ENCODE measurements around the gene AASS.
A peak's percentile ranks its signal among the peaks of the same experiment; 100 is the strongest.
"Not testable (repeated sequence)": the region's sequence is repeated elsewhere in the genome, so short reads cannot be mapped to it uniquely, and the experiment has no call there.

AASS gene

DNA sequence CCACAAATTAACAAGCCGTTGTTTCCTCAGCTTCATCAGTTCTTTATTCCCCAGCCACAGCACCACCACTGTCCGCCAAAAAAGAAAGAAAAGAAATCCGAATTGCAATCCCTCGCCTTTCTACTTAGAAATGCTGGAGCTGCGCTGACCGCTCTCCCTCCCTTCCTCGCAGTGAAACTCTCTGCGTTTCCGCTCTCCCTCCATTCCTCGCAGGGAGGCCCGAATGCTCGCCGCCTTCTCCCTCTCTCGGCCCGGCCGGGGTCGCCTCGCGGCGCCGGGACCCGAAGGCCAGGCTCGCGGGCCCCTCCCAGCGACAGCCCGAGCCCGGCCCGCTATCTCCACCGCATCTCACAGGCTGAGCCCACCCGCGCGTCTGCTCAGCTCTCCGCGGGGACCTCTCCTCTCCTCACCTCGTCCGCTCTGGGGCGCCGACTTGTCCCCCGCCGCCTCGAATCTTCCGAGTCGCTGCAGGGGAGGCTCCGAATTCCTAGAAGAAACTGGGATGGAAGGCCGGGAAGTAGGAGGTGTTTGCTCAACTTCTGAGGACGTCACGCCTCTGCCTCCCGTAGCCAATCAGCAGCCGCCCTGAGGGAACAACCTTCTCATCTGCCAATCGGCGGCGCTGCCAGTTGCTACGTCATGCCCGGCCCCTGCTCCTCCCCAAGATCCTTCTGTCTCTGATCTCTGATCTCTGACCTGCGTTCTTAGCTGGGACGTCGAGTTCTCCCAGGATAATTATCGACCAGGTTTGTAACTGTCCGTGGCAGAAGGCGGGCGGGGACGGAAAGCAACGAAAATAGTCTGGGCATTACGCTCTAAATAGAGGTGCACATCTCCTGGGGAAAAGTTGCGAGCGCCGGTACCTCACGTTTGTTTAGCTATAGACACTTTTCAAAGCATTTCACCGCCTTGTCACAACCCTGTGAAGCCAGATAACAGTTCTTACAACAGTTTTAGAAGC, at the start of gene AASS:
AASS (minus strand) TSS at position 499 of the 961 bp plus-strand sequence. CDS start 10,523 bp downstream, outside the sequence.
- H3K4me3 ChIP-seq = peak within 1 kb of the TSS; percentile 52 to 95 (median 81)
- H3K27ac ChIP-seq = peak within 1 kb of the TSS in 20 of 21 experiments; percentile 37 to 95 (median 78)

DNA sequence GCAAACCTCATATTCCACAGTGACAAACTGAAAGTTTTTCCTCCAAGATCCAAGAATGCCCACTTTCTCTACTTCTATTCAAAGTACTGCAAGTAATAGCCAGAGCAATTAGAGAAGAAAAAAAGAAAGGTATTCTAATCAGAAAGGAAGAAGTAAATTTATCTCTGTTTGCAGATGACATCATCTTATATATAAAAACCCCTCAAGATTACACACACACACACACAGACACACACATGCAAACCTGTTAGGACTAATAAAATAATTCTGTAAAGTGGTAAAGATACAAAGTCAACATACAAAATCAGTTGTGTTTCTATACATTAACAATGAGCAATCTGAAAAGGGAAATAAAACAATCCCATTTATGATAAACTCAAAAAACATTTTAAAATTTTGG, 44.7 kb upstream of the AASS start:
- H3K27ac ChIP-seq = no peak overlapping the region
- H3K4me3 ChIP-seq = no peak overlapping the region

DNA sequence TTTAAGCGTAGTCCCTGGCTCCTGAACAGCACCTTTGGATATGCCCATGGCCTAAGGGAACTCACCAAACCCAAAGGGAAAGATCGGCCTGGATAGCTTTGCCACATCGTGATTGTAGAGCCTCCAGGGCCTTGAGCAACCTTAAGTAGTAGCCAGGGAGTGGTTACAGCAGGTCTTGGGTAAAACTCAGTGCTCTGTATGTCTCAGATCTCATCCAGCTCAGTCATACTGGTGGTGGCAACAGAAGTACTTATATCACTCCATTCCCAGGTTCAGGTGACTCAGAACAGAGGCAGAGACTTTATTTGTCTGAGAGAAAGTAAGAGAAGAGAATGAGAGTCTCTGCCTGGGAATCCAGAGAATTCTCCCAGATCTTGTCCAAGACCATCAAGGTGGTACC, 39.1 kb upstream of the AASS start:
- Histone ChIP-seq H3K27ac (no peak overlapping the region), H3K4me3 (no peak overlapping the region)

DNA sequence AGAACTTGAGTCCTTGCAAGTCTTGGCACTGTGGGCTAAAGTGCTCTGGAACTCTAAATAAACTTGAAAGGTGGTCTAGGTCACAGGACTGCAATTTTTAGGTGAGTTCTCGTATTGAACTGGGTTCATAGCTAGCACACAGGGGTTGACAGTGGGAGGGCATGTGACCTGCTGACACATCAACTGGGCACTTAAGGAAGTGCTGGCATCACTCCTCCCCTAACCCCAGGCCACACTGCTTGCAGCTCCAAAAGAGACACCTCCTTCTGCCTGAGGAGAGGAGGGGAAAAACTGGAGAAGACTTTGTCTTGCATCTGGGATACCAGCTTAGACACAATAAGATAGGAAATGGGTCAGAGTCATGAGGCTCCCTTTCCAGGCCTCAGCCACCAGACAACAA, 38.0 kb upstream of the AASS start:
- H3K27ac ChIP-seq = no peak overlapping the region
- H3K4me3 ChIP-seq = no peak overlapping the region

DNA sequence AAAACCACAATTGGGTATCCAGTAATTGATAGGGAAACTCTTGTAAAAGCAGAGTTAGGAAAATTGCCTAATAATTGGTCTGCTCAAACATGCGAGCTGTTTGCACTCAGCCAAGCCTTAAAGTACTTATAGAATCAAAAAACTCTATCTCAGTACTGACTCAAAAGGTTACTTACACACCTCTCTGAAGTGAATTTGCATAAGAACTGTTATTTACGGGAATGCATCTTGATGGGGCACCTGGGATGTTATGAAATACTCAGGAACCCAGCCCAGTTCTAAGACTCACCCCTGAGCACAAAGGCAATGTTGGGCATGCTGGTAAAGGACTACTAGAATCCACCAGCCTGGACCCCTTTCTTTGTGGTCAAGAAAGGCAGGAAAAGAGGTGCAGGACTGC, 28.1 kb upstream of the AASS start:
- not testable (repeated sequence) for H3K4me3 ChIP-seq
- peak overlapping the region in 1 of 21 experiments; percentile 6 for H3K27ac ChIP-seq

DNA sequence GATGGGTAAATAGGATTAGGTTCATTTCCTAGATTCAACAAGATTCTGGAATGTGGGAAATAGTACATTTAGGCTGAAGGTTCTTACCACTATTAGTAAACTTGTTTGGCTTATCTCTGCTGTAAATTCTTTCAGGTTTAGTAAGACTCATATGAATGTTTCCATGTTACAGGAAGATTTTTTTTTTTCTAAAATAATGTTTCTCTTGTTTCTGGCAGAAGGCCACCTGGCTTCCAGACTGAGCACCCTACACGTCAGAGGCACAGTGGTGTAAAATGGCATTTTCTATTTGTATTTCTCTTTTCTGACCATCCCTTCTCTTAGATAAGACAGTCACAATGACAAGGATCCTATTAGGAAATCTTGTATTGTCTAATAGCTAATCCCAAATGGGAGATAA, 22.7 kb upstream of the AASS start:
- Histone ChIP-seq H3K27ac (no peak overlapping the region), H3K4me3 (no peak overlapping the region)

DNA sequence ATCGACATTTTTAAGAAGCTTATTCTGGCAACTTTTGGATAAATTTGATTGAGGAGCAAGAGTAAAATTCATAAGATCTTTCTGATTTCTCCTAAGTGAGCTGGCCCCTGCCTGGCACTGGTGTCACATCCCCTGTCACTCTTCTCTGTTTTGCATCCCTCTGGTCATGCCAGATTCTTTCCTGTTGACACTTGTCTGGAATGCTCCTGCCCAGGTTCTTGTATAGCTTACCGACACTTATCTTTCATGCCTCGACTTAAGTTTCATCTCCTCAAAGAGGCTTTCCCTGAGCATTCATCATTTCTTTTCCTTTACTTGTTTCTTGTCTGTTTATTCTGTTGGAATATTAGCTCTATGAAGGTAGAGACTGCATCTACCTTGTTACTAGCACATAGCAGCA, 22.2 kb upstream of the AASS start:
- Histone ChIP-seq H3K27ac (no peak overlapping the region), H3K4me3 (no peak overlapping the region)

DNA sequence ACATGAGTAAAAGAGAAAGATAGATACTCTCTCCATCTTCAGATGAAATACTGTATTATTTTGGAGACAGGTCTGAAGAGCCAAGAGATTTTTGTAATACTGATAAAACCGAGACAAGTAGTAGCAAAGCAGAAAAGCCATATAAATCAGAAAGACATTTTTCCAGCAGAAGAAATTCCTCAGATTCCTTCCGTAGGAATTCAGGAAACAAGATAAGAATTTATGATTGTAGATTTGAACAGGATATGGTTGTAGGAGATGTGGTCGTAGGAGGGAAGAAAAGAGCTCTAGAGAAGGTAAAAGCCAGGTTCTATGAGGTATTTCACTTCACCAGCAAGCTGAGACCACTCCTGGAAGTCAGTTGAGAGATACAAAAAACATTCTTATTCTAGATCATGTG, 17.6 kb upstream of the AASS start:
- Histone ChIP-seq H3K27ac (no peak overlapping the region), H3K4me3 (no peak overlapping the region)

DNA sequence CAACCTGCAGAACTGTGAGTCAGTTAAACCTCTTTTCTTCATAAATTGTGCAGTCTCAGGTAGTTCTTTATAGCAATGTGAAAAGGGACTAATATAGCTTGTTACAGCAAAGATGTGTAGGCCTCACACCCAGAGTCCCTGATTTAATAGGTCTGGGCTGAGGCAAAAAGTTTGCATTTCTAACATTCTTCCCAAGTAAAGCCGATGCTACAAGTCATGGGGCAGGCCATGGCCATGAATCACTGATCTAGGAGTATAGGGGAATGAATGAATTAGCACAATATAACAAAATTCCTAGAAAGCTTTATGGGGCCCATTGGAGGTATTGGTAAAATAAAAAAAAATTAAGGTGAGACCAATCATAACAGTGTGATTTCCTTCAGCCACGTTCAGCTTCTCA, 11.5 kb upstream of the AASS start:
- Histone ChIP-seq H3K27ac (no peak overlapping the region), H3K4me3 (no peak overlapping the region)

DNA sequence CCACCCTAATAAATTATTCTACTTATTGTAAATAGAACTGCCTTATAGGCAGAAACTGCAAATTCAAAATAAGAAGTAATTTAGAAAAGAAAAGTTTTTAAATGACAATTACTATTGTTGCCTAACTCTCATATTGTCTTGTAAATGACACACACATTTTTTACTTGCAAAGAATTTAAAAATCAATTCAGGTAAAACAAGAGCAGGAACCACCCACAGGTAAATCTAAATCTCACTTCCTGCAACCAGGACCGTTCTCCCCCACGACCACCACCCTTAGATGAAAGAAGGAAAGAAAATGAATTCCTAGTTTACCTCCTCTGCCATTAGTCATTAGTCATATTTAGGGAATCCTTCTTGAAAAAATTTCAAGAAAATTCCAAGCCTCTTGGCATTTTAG, 4.8 kb upstream of the AASS start:
- Histone ChIP-seq H3K4me3 (no peak overlapping the region), H3K27ac (no peak overlapping the region)

DNA sequence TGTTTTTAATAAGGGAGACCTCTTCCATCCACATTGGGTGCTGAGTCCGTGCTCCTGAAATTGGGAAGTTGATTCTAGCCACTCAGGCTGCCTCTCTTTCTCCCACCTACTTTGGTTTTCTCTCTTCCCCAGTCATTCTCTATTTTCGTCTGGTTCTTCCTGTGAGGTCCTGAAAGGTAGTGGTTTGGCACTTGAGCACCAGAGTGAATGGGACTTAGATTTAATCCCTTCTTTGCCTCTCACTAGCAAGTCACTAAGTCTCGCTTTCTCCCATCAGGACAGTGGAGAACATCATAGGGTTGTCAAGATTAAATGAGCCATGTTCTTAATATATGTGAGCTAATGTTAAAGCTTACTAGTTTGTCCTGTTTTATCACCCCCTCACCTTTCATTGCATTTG, 4.0 kb upstream of the AASS start:
- Histone ChIP-seq H3K27ac (no peak overlapping the region), H3K4me3 (no peak overlapping the region)

DNA sequence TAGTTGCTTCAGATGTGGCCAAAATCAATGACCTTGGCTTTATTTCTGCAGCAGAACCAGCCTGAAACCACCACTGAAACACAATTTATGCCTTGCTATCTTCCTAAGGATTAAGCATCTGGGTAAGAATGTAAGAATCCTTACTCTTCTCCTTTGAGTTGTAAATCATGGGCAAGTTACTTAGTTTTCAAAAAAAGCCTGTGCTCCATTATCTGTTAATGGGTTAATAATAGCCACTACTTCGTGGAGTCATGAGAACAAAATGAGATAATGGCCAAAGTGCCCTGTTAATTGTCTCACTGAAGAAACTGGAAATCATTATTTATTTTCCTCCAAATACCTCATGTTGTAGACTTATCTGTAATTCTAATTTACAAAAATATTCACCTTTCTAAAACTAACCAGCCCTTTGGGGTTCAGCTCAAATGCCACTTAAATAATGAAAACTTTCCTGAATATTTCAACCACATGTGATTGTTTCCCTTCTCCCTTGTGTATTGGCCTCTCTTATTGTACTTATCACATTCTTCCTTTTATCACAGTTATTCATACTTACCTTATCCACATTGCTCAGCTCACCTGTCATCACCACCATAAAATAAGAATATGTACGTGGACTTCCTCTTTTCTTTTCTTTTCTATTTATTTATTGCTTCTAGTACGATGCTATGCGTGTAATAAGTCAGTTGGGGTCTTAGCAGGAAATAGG, 2.0 kb upstream of the AASS start:
- H3K4me3 ChIP-seq = no peak overlapping the region
- no peak overlapping the region for H3K27ac ChIP-seq

DNA sequence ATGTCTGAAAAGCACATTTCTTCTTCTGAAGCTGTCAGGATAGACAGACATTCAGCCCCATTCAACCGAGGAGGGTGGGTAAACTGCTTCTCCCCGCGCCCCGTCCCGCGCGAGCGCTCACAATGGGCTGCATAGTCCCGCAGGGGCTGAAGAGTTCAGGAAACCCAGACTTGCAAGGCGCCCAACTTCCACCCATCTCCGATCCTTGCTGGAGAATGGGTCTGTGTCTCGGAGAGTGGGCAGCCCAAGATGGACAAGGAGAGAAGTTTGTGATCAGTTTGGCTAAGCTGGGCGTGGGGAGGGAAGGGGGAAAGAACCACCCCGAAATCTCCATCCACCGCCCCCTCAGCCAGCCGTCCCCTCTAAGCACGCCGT, 686 bp downstream of the AASS start:
- H3K27ac ChIP-seq = peak overlapping the region in 19 of 21 experiments; percentile 37 to 95 (median 79)

DNA sequence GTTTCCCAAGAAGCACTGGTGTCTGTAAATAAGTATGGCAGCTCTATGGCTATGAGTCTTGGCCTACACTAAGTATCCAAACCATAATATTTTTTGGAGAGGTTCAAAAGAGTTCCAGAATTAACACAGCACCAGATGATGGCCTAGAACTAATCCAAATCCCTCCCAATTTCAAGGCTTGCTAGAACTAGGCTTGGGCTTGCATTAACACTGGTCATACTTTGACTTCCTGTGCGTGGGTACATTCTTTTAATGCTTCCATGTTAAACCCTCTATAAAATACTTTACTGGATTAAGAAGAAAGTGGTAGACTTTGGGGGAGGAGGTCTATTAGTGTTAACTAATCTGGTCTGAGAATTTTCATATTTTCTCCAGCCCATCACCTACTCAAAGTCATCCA, 3.1 kb downstream of the AASS start:
- H3K4me3 ChIP-seq = no peak overlapping the region

More for the DNA sequence above, 686 bp downstream of the AASS start:
- H3K4me3 ChIP-seq = peak overlapping the region; percentile 52 to 95 (median 81)

DNA sequence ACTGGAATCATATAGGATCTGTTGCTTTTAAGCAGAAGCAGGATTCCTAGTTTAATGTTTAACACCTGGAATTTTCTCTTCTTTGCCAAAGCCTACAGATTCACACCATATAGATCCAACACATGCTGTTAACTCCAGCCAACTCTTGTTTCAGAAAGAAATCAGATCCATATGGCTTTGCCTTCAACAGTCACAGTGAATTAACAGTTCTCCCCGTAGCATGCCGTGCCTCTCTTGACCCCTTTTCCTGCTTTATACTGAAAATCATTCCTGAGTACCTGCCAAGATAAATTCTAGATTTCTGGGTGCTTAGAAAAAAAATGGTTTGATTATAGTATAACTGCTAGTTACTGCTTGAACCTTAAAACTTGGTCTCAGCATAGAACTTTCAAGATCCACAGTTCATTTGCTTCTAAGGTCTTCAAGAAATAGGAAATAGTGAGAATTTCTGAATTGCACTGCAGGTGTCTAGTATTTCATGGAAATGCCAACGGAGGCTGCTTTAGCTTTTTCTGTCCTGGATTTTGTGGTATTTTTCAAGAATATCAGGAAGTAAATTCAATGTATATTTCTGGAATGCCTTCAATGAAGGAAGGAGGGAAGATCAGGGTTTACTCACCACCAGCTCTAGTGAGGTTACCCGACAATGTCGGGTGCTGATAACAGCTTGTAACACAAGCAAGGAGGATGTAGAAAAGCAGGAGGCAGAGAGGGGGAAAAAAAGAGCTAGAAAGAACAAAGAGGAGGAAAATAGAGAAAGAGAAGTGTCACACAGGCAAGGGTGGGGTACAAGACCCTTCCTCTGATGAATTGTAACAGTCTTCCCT, 6.6 kb downstream of the AASS start:
- peak overlapping the region in 3 of 21 experiments; percentile 3 to 52 (median 14) for H3K27ac ChIP-seq
- H3K4me3 ChIP-seq = peak overlapping the region in 4 of 7 experiments; percentile 3 to 17 (median 14)

More for the DNA sequence above, 3.1 kb downstream of the AASS start:
- no peak overlapping the region for H3K27ac ChIP-seq

DNA sequence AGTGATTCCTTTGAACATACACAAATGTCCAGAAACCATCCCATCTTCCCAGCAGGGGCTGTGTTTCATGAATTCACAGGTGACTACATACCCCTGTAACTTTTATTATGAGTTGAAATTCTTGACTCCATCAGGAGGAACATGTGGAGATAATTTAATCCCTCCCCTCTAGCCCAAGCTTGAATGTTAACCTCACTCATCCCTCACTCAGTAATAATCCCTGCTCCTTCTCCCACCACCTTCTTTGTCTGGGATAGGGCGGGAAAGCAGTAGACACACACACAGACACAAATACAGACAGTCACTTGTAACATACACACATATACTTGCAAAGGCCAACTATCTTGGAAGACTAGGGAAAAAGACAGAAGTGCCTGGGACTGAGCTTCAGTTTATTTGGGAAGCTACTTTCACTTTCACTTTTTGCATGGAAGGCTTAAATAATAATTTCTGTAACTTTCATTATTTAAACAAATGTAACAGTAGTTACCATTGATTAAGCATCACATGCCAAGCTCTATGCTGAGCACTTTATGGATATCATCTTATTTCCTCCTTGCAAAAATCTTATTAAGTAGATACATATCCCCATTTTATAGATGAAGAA, 7.3 kb downstream of the AASS start:
- Histone ChIP-seq H3K27ac (peak overlapping the region in 5 of 21 experiments; percentile 3 to 52 (median 15)), H3K4me3 (peak overlapping the region in 4 of 7 experiments; percentile 3 to 17 (median 14))

DNA sequence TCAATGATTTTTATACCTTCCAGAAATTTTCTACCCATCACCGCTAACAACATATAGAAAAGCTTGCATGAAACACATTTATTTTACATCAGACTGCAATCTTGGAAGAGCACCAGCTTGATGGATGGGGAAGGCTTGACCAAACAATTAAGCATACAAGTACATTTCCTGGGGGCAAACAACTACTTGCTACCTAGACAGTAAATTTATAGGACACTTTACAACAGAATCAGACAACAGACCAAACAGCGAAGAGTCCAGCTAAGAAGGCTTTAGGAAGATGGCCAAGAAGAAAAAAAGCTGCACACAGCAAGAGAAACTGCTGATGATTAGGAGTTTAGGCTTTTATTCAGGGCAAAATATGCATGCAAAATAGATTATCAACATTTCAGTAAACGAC, 8.0 kb downstream of the AASS start:
- Histone ChIP-seq H3K27ac (no peak overlapping the region), H3K4me3 (no peak overlapping the region)

DNA sequence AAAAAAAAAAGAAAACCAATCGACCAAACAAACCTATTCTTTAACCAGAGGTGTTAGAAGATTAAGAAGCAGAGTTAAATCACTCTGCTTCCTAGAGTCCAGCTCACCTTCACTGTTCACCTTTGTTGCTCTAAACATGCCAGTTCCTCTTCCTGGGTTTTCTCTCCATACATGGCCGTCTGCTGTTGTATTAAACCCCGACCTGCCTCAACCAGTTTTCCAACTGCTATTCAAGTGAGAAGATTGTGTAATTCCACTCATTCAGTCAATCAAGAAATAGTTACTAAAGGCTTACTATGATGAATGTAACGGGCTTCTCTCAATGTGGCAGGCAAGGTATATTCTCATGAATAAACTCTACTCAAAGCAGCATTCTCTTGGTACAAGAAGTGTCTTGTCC, 8.8 kb downstream of the AASS start:
- H3K4me3 ChIP-seq = no peak overlapping the region
- no peak overlapping the region for H3K27ac ChIP-seq

DNA sequence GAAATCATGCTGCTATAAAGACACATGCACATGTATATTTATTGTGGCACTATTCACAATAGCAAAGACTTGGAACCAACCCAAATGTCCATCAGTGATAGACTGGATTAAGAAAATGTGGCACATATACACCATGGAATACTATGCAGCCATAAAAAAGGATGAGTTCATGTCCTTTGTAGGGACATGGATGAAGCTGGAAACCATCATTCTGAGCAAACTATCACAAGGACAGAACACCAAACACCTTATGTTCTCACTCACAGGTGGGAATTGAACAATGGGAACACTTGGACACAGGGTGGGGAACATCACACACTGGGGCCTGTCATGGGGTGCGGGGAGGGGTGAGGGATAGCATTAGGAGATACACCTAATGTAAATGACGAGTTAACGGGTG, 9.3 kb downstream of the AASS start:
- H3K27ac ChIP-seq, H3K4me3 ChIP-seq: not testable (repeated sequence)

DNA sequence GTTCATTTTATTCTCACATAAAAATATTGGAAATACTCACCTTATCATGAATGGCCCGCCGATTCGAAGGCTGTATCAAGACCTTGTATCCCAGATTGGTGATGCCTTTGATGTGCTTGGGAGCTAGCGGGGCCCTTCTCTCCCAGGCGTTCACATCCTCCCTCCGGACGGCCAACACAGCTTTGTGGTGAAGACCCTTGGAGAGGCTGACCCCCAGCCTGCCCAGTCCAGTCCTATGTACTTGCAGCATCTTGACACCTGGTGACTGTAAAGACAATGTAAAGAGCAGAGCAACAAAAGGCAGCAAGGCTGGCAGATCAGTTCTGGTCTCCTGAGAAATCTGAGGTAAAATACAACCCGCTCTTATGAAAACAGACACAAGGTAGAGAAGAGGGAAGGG, 10.6 kb downstream of the AASS start:
- H3K4me3 ChIP-seq = no peak overlapping the region
- no peak overlapping the region for H3K27ac ChIP-seq

Measured in skin epidermis (tissue), 12 donors.